ENCODE data around the gene PSME3IP1.

Gene PSME3IP1

DNA sequence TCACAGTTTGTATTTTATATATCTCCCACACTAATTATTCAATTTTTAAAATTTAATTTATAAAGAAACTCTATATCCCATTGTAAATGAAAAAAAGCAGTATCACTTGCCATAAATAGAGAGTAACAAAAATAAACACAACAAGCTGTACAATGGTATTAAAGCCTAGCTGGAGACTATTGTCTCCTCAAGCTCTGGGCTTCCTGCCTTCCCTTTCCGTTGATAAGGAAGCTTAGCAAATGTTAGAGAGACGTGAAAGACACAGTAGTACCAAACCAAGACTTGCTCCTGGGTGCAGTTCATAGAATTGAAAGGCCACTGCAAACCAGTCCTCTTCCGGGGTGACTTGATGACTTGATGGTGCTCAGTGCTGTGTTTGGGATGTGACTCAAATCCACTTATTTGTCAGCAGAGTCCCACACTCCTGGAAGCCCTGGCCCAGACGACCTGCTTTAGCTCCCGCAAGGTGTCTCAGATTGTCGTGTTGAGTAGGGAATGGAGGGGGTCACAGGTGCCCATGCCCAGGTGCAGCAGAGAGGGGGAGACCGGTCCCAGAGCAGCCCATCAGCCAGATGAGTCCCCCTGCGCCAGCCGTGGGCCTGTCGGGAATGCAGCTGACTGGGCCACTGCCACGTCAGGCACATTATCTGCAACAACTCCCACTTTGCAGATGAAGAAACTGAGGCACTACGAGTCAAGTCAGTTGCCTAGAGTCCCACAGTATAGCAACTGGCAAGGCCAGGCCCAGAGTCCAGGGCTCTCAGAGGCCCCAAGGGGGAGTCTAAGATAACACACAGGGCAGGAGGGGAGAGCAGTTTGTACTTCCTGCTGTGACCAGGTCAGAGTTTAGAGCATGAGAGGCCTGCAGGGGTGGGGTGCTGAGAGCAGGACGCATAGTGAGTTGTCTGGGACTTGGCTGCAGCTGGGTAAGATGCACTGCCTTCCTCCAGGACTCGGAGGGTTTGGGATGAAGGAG, 40.5 kb downstream of the PSME3IP1 start:
- no peak for TF ChIP-seq CTCF (IDR thresholded peaks at IDR 0.05; ENCODE audit: control insufficient read depth, extremely low read depth, insufficient read depth)
- H3K4me3 ChIP-seq (ENCODE audit: low read depth, low read length): no peak overlapping the region
- no peak for DNase-seq (ENCODE audit: low read depth)

GRCh38 chr16:57144027-57144426, 41.8 kb downstream of the PSME3IP1 start:
- no peak for TF ChIP-seq CTCF (IDR thresholded peaks at IDR 0.05; ENCODE audit: control insufficient read depth, extremely low read depth, insufficient read depth)
- H3K4me3 ChIP-seq (ENCODE audit: low read depth, low read length): no peak overlapping the region
- no peak for DNase-seq (ENCODE audit: low read depth)

DNA sequence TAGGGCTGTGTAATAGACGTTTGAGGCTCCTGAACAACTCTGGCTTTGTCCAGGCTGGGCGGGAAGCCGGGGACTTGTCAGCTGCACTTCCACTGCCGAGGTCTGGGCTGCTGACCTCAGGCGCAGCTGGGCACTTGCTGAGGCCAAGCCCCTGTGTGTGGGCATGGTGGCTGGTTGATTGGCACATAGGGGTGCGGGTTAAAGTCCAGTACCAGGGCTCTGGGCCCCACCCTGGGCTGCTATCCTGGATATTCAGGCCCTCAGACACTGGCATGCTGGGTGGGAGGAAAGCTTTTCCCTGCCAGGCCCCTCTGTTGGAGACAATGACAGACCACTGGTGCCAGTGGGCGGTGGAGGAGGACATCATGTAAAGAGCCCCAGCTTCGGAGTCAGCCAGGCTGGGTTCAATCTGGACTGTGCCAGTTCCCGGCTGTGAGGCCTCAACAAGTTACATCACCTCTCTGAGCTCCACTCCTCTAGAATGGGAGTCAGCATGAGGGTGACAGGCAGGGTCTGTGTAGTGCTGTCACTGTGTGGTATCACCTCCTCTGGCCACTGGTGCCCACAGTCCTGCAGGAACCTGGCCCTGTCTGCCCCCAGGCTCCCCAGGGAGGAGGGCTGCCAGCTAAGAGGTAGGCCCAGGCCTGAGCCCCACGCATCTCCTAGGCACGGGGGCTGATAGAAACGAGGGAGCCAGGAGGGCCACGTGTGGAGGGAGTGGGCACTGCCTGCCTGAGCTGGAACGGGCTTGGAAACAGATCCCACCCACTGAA, 42.5 kb downstream of the PSME3IP1 start:
- H3K4me3 ChIP-seq (ENCODE audit: low read depth, low read length): no peak overlapping the region
- no peak for DNase-seq (ENCODE audit: low read depth)
- no peak for TF ChIP-seq CTCF (IDR thresholded peaks at IDR 0.05; ENCODE audit: control insufficient read depth, extremely low read depth, insufficient read depth)

- no peak for DNase-seq (ENCODE audit: low read depth)
- TF ChIP-seq CTCF (IDR thresholded peaks at IDR 0.05; ENCODE audit: control insufficient read depth, extremely low read depth, insufficient read depth): no peak
- H3K4me3 ChIP-seq (ENCODE audit: low read depth, low read length): no peak overlapping the region
These were observed 43.8 kb downstream of the PSME3IP1 start for GRCh38 chr16:57141822-57142631.

- TF ChIP-seq CTCF (IDR thresholded peaks at IDR 0.05; ENCODE audit: control insufficient read depth, extremely low read depth, insufficient read depth): no peak
- no peak overlapping the region for H3K4me3 ChIP-seq (ENCODE audit: low read depth, low read length)
- no peak for DNase-seq (ENCODE audit: low read depth)
These were observed 44.7 kb downstream of the PSME3IP1 start for GRCh38 chr16:57140931-57141668.
